HepG2 (cell line): ENCODE measurements around the gene TIGD6. TPM values are rescaled to one million over a fixed set of nuclear protein-coding genes. Genes with fewer than 3 reads are reported as not detected.

Experiments
- HDAC1 ChIP-seq: sonication (generic); formaldehyde crosslinking; IDR thresholded peaks from 2 replicates; pipeline ENCODE4 v1.5.1; 2020; ENCODE audit warnings: mild to moderate bottlenecking, missing genetic modification reagents
- IKZF4 ChIP-seq: sonication (generic); formaldehyde crosslinking; IDR thresholded peaks from 2 replicates; pipeline ENCODE4 v1.5.1; 2020; ENCODE audit warnings: borderline replicate concordance, mild to moderate bottlenecking, low read depth, missing genetic modification reagents; ENCODE audit errors: not compliant biosample characterization
- MYPOP ChIP-seq: sonication (generic); formaldehyde crosslinking; IDR thresholded peaks from 2 replicates; pipeline ENCODE4 v1.8.1; 2023; ENCODE audit warnings: mild to moderate bottlenecking, moderate library complexity, missing genetic modification reagents
- PAX8 ChIP-seq: sonication (generic); formaldehyde crosslinking; IDR thresholded peaks from 2 replicates; pipeline ENCODE4 v1.8.0; 2022; ENCODE audit warnings: mild to moderate bottlenecking, missing genetic modification reagents, borderline replicate concordance
- PCBP1 ChIP-seq: fragments of 200-400 bp; formaldehyde crosslinking; IDR thresholded peaks from 2 replicates; pipeline ENCODE4 v1.6.1; 2017; ENCODE audit warnings: mild to moderate bottlenecking, low read depth, low read length, borderline replicate concordance
- RAD21 ChIP-seq: fragments of 450-650 bp; formaldehyde crosslinking; IDR thresholded peaks from 2 replicates; pipeline ENCODE4 v1.5.0; 2020; ENCODE audit warnings: mild to moderate bottlenecking
- SATB2 ChIP-seq: sonication (generic); formaldehyde crosslinking; IDR thresholded peaks from 2 replicates; pipeline ENCODE4 v1.5.0; 2020; ENCODE audit warnings: missing genetic modification reagents
- SMC3 ChIP-seq: IDR thresholded peaks from 2 replicates; pipeline ENCODE4 v1.6.1; 2011; ENCODE audit warnings: low read length, improper control_type of control experiment
- SNAPC5 ChIP-seq: sonication (generic); formaldehyde crosslinking; IDR thresholded peaks from 2 replicates; pipeline ENCODE4 v1.8.1; 2023; ENCODE audit warnings: mild to moderate bottlenecking, missing genetic modification reagents, borderline replicate concordance
- SP5 ChIP-seq: IDR thresholded peaks from 2 replicates; pipeline ENCODE4 v1.6.1; 2016; ENCODE audit warnings: low read depth, borderline replicate concordance
- UBTF ChIP-seq: sonication (generic); formaldehyde crosslinking; IDR thresholded peaks from 2 replicates; pipeline ENCODE4 v1.4.0; 2020; ENCODE audit warnings: mild to moderate bottlenecking, missing genetic modification reagents
- ZFP37 ChIP-seq: sonication (generic); formaldehyde crosslinking; IDR thresholded peaks from 2 replicates; pipeline ENCODE4 v1.4.0; 2020; ENCODE audit warnings: missing genetic modification reagents, borderline replicate concordance
- ZNF687 ChIP-seq: sonication (generic); formaldehyde crosslinking; IDR thresholded peaks from 2 replicates; pipeline ENCODE4 v1.5.1; 2020; ENCODE audit warnings: mild to moderate bottlenecking, missing genetic modification reagents, moderate library complexity
- ZNF784 ChIP-seq: sonication (generic); formaldehyde crosslinking; IDR thresholded peaks from 2 replicates; pipeline ENCODE4 v1.5.1; 2020; ENCODE audit warnings: missing genetic modification reagents, mild to moderate bottlenecking, borderline replicate concordance
- ZXDC ChIP-seq: sonication (generic); formaldehyde crosslinking; IDR thresholded peaks from 2 replicates; pipeline ENCODE4 v1.5.0; 2020; ENCODE audit warnings: mild to moderate bottlenecking, missing genetic modification reagents
- polyA plus RNA-seq, 8 experiments: library from polyadenylated mRNA; depleted of rRNA in 3 of 8; stranded (reverse) in 7 of 8; unstranded in 1 of 8; fragments of >200 nt; fragmentation: Illumina TruSeq in 4 of 8; extraction: Trizol in 4 of 8; gene quantifications; 2 replicates each; pipeline versions ENCODE4 v1.2.1 to v1.2.3, GENCODE V29; 2011 to 2016; ENCODE audit warnings: low read depth in 4 of 8, missing spikeins in 1 of 8, mixed read lengths in 1 of 8; ENCODE audit not compliant: insufficient read depth in 1 of 8
- total RNA-seq, 5 experiments: library from RNA; depleted of rRNA; stranded (reverse); fragments of >200 nt; fragmentation: Illumina TruSeq; extraction: Trizol; gene quantifications; 2 replicates each; pipeline ENCODE4 v1.2.3, GENCODE V29; 2016; ENCODE audit warnings: low read depth in 1 of 5

Gene TIGD6
- total and polyA plus RNA-seq, 2 of the 13 experiments (the other 11 are each of a cell fraction or from before 2014, with no cell fraction given), result 2.1 to 2.9 TPM

GRCh38 chr5:149960272-149961185 is 39.9 kb downstream of the TIGD6 start, which contains the start of gene SLC26A2 (continued):
- TF ChIP-seq ZNF687 (CRISPR knock-in tag), result peak; percentile 97
- peak; percentile 43; the same call in 1 of the 2 replicates for TF ChIP-seq SP5 (CRISPR knock-in tag)
- peak; percentile 83 for TF ChIP-seq HDAC1 (CRISPR knock-in tag)
- TF ChIP-seq ZXDC, result peak; percentile 50; the same call in 1 of the 2 replicates
- TF ChIP-seq SATB2, result no peak
- TF ChIP-seq PCBP1, result peak; percentile 49; the same call in 1 of the 2 replicates
- TF ChIP-seq UBTF (CRISPR knock-in tag), result peak; percentile 81
- no peak for TF ChIP-seq SMC3
- peak; percentile 48; the same call in 1 of the 2 replicates for TF ChIP-seq RAD21
- TF ChIP-seq MYPOP (CRISPR knock-in tag), result peak; percentile 45
- no peak for TF ChIP-seq IKZF4 (CRISPR knock-in tag)
- TF ChIP-seq ZNF784 (CRISPR knock-in tag), result no peak
- TF ChIP-seq SNAPC5 (CRISPR knock-in tag), result no peak
- TF ChIP-seq ZFP37 (CRISPR knock-in tag), result no peak; the same call in 1 of the 2 replicates
- no peak for TF ChIP-seq PAX8 (CRISPR knock-in tag)
